GM12892 (cell line): ENCODE results near the gene BDP1.
"Not testable (repeated sequence)": the region's sequence is repeated elsewhere in the genome, so short reads cannot be mapped to it uniquely, and the experiment has no call there.

ENCODE experiments used
- POLR2A ChIP-seq: IDR thresholded peaks from 2 replicates; pipeline ENCODE4 v1.6.1; 2011; ENCODE audit warnings: low read depth, low read length, control low read depth
- POLR2AphosphoS5 ChIP-seq: IDR thresholded peaks from 2 replicates; pipeline ENCODE4 v1.6.1; 2011; ENCODE audit warnings: low read depth, low read length, control low read depth
- TAF1 ChIP-seq: IDR thresholded peaks from 2 replicates; pipeline ENCODE4 v1.6.1; 2011; ENCODE audit warnings: low read depth, mild to moderate bottlenecking, control low read depth, low read length, borderline replicate concordance

DNA sequence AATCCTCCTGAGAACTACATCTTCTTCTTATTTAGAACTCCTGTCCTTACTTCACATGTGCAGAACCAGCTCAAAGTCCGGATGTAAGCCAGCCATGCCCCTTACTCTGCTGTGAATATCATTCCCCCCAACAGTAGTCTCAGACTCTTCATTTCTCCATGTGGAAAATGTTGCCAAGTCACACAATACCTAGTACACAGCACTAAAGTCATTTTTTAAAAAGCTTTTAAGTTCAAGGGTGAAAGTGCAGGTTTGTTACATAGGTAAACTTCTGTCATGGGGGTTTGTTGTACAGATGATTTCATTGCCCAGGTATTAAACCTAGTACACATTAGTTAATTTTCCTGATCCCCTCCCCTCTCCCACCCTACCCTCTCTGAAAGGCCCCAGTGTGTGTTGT is 37.4 kb upstream of the BDP1 start:
- TF ChIP-seq POLR2A, TAF1, POLR2AphosphoS5: not testable (repeated sequence)
